WTC11 (cell line): ENCODE measurements around the gene AHNAK. TPM values are rescaled to one million over a fixed set of nuclear protein-coding genes. Genes with fewer than 3 reads are reported as not detected.
"Not testable (repeated sequence)": the region's sequence is repeated elsewhere in the genome, so short reads cannot be mapped to it uniquely, and the experiment has no call there.

Source experiments
- ATAC-seq: fragments of 200-7000 bp; cut with Tn5 transposase; 2 replicates; pipeline ENCODE4 v1.10.0; 2021; ENCODE audit warnings: mild to moderate bottlenecking, moderate library complexity
- CTCF ChIA-PET: fragments of 300-600 bp; sonication (Branson Sonifier 250); formaldehyde crosslinking; loops from one replicate; lab custom pipeline; 2021; ENCODE audit warnings: antibody characterized with exemption; lab: Charles Lee
- POLR2A ChIA-PET: fragments of 350-600 bp; sonication (Branson Sonifier 250); formaldehyde crosslinking; loops from one replicate; lab custom pipeline; 2021; ENCODE audit warnings: antibody characterized with exemption; lab: Charles Lee
- DNase-seq: peaks from one replicate; pipeline ENCODE4 v3.0.0; 2021; ENCODE audit warnings: low spot score
- H3K27ac Mint-ChIP-seq: 2 replicates; pipeline ENCODE4 v1.8.0; 2021; ENCODE audit warnings: mixed read lengths
- H3K27me3 Mint-ChIP-seq: 2 replicates; pipeline ENCODE4 v1.8.0; 2021; ENCODE audit warnings: low read depth, mild to moderate bottlenecking, moderate library complexity, mixed read lengths
- H3K36me3 Mint-ChIP-seq: 2 replicates; pipeline ENCODE4 v1.8.0; 2021; ENCODE audit warnings: mixed read lengths
- H3K4me1 Mint-ChIP-seq: 2 replicates; pipeline ENCODE4 v1.8.0; 2022; ENCODE audit warnings: mixed read lengths
- H3K4me3 Mint-ChIP-seq: 2 replicates; pipeline ENCODE4 v1.8.0; 2021; ENCODE audit warnings: mild to moderate bottlenecking, moderate library complexity, mixed read lengths
- H3K9me3 Mint-ChIP-seq: 2 replicates; pipeline ENCODE4 v1.8.0; 2021; ENCODE audit warnings: mixed read lengths
- EMX1 ChIP-seq: fragments of 250-450 bp; sonication (Bioruptor Pico); IDR thresholded peaks from 2 replicates; pipeline ENCODE4 v1.8.0; 2021; ENCODE audit warnings: mild to moderate bottlenecking
- ETV6 ChIP-seq: sonication (generic); formaldehyde crosslinking; IDR thresholded peaks from 2 replicates; pipeline ENCODE4 v1.8.1; 2022; ENCODE audit warnings: mild to moderate bottlenecking, missing genetic modification reagents
- GRHL2 ChIP-seq: fragments of 250-450 bp; sonication (Bioruptor Pico); IDR thresholded peaks from 2 replicates; pipeline ENCODE4 v1.8.0; 2022; ENCODE audit warnings: mild to moderate bottlenecking, moderate library complexity; ENCODE audit not compliant: insufficient replicate concordance, severe bottlenecking
- GTF2I ChIP-seq: fragments of 250-450 bp; sonication (Bioruptor Pico); conservative IDR thresholded peaks from 2 replicates; pipeline ENCODE4 v1.4.0; 2021; ENCODE audit warnings: mild to moderate bottlenecking
- MYBL2 ChIP-seq: sonication (generic); formaldehyde crosslinking; IDR thresholded peaks from 2 replicates; pipeline ENCODE4 v1.8.1; 2023; ENCODE audit warnings: mild to moderate bottlenecking, moderate library complexity, missing genetic modification reagents
- NFATC4 ChIP-seq: fragments of 250-450 bp; sonication (Bioruptor Pico); IDR thresholded peaks from 2 replicates; pipeline ENCODE4 v1.9.0; 2021; ENCODE audit warnings: mild to moderate bottlenecking
- SP1 ChIP-seq: sonication (generic); formaldehyde crosslinking; conservative IDR thresholded peaks from 2 replicates; pipeline ENCODE4 v1.8.1; 2022; ENCODE audit warnings: missing genetic modification reagents
- TEAD1 ChIP-seq: sonication (generic); formaldehyde crosslinking; IDR thresholded peaks from 2 replicates; pipeline ENCODE4 v1.8.0; 2022; ENCODE audit warnings: mild to moderate bottlenecking, missing genetic modification reagents
- ZNF138 ChIP-seq: sonication (generic); formaldehyde crosslinking; conservative IDR thresholded peaks from 2 replicates; pipeline ENCODE4 v1.8.1; 2022; ENCODE audit warnings: mild to moderate bottlenecking, moderate library complexity, missing genetic modification reagents
- ZNF396 ChIP-seq: fragments of 250-450 bp; sonication (Bioruptor Pico); IDR thresholded peaks from 2 replicates; pipeline ENCODE4 v1.8.0; 2021; ENCODE audit warnings: mild to moderate bottlenecking, moderate library complexity, borderline replicate concordance
- ZNF416 ChIP-seq: fragments of 250-450 bp; sonication (Bioruptor Pico); IDR thresholded peaks from 2 replicates; pipeline ENCODE4 v1.9.0; 2021; ENCODE audit warnings: mild to moderate bottlenecking, inconsistent platforms
- total RNA-seq: library from RNA; stranded (reverse); gene quantifications from 3 replicates; pipeline ENCODE4 v1.2.3, GENCODE V29; 2021
- TF ChIP-seq, protein P1 (sequence below): sonication (generic); formaldehyde crosslinking; IDR thresholded peaks from 2 replicates; pipeline ENCODE4 v1.8.0; 2022; ENCODE audit warnings: mild to moderate bottlenecking, missing genetic modification reagents
- TF ChIP-seq, protein P2 (sequence below): sonication (generic); formaldehyde crosslinking; IDR thresholded peaks from 2 replicates; pipeline ENCODE4 v1.8.1; 2022; ENCODE audit warnings: low read depth, mild to moderate bottlenecking, moderate library complexity, missing genetic modification reagents, borderline replicate concordance
- TF ChIP-seq, protein P3 (sequence below): fragments of 250-450 bp; sonication (Bioruptor Pico); IDR thresholded peaks from 2 replicates; pipeline ENCODE4 v1.8.0; 2021; ENCODE audit warnings: mild to moderate bottlenecking
- TF ChIP-seq, protein P4 (sequence below): sonication (generic); formaldehyde crosslinking; IDR thresholded peaks from 2 replicates; pipeline ENCODE4 v1.8.1; 2023; ENCODE audit warnings: mild to moderate bottlenecking, missing genetic modification reagents, moderate library complexity

AHNAK gene
- total RNA-seq, 1 experiment from 2014 or later, result 21.0 TPM

DNA sequence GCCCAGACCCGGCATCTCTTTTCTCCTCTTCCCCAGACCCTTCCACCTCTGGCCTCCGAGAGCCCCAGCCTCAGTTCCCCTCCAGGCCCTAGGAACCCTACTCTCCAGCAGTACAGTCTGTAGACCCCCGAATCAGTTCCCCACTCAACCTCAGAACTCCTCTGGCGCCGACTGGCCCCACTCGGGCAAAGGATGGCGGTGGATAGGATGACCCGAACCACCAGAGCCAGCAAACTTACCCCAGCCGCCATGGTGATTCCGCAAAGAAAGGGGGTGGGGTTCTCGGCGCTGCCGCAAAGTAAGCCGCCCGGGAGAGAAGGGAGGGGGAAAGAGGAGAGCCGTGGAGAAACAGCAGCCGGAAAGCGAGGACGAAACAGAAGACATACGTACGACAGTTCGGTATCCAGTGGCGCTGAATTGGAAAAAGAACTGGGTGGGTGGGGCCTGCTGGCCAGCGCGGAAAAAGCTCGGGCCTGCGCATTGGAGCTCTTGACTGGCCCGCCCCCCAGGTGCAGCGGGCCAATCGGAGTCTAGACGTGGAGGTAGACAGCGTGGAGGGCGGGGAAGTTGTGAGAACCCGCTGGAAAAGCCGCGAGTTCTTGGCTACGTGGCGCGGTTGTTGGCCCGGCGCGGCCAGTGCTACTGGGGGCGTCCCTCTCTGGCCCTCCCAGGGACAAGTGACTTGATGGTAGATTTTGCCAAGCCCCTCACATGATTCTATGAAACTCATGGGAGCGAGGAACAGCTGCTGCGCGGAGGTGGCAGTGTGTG, 27.2 kb upstream of the AHNAK start, which contains the start of gene EEF1G (continued):
- TF ChIP-seq, protein P1, sequence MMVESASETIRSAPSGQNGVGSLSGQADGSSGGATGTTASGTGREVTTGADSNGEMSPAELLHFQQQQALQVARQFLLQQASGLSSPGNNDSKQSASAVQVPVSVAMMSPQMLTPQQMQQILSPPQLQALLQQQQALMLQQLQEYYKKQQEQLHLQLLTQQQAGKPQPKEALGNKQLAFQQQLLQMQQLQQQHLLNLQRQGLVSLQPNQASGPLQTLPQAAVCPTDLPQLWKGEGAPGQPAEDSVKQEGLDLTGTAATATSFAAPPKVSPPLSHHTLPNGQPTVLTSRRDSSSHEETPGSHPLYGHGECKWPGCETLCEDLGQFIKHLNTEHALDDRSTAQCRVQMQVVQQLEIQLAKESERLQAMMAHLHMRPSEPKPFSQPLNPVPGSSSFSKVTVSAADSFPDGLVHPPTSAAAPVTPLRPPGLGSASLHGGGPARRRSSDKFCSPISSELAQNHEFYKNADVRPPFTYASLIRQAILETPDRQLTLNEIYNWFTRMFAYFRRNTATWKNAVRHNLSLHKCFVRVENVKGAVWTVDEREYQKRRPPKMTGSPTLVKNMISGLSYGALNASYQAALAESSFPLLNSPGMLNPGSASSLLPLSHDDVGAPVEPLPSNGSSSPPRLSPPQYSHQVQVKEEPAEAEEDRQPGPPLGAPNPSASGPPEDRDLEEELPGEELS (CRISPR knock-in tag), result peak; percentile 72
- TF ChIP-seq ETV6 (CRISPR knock-in tag), result peak; percentile 19; the same call in 1 of the 2 replicates
- no peak for TF ChIP-seq ZNF138 (CRISPR knock-in tag)
- TF ChIP-seq ZNF396 (CRISPR knock-in tag), result no peak
- TF ChIP-seq, protein P2, sequence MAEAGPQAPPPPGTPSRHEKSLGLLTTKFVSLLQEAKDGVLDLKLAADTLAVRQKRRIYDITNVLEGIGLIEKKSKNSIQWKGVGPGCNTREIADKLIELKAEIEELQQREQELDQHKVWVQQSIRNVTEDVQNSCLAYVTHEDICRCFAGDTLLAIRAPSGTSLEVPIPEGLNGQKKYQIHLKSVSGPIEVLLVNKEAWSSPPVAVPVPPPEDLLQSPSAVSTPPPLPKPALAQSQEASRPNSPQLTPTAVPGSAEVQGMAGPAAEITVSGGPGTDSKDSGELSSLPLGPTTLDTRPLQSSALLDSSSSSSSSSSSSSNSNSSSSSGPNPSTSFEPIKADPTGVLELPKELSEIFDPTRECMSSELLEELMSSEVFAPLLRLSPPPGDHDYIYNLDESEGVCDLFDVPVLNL (CRISPR knock-in tag), result 0 out of 2 replicates have a peak, but pooled peaks have one; percentile 48
- TF ChIP-seq MYBL2 (CRISPR knock-in tag), result peak; percentile 12; the same call in 1 of the 2 replicates

DNA sequence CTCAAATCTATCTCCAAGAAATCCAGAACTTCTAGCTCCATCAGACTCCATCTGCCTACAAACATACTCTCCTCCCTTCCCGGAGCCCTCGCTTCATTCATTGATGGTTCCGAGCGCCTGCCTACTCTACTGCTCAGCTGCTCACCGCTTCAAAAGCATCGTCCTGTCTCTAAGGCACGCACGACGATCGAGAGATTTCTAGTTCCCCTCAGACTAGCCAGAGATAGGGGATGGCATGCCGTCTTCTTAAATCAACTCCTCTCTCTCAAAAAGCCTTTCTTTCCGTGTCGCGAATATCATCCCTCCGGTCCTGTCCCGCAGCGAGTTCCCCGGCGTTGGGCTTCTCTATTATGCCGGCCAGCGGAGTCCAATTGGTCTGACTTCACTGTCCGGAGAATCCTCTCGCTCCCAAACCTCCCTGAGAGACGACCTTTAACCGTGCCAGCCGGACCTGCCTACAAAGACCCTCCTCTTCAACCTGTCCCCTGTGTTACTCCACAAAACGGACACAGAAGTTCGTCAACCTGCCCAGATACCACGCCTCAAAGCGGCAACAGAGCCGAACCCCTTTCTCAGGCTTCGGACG, 26.5 kb upstream of the AHNAK start:
- H3K4me3 Mint-ChIP-seq, result peak overlapping the region; percentile 99
- no peak for DNase-seq
- ATAC-seq, result no peak
- H3K27me3 Mint-ChIP-seq, result no peaks in the 10 kb centered on the region
- ChIA-PET POLR2A (interaction anchor here (1.0 to 3.2 kb wide), 14 partner anchors 9 to 268 kb away, joined by 3 to 44 read pairs (median 6); partner anchors contain the start of genes B3GAT3, C11orf98, CSKMT and GNG3), CTCF (interaction anchor here (0.9 to 2.1 kb wide), 17 partner anchors 13 to 235 kb away, joined by 3 to 33 read pairs (median 6); partner anchors contain the start of genes AHNAK, B3GAT3, HNRNPUL2 and MTA2)
- H3K9me3 Mint-ChIP-seq, result no peaks in the 10 kb centered on the region
- H3K36me3 Mint-ChIP-seq, result peaks cover 69% of the 10 kb centered on the region
- H3K27ac Mint-ChIP-seq, result peak overlapping the region; percentile 96
- TF ChIP-seq EMX1 (CRISPR knock-in tag) (no peak), TEAD1 (CRISPR knock-in tag) (0 out of 2 replicates have a peak, but pooled peaks have one; percentile 8)
- peaks cover 37% of the 10 kb centered on the region for H3K4me1 Mint-ChIP-seq

DNA sequence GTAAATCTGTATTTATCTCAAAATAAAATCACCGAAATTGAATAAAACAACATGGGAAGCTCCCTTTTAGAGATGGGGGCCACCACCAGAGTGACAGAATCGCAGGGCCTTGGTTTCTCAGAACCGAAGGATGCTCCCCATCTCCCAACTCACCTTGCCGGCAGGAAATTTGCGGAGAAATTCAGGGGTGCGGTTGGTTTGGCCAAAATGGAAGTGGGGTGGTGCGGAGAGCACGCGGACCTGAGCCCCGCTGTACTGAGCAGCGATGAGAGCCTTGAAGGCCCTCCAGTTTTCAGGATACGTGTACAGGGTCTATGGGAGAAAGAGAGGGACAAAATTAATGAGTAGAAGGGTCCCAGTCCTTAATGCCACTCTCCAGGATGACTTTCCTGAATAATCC, 25.8 kb upstream of the AHNAK start:
- Mint-ChIP-seq H3K4me3 (peak overlapping the region; percentile 99), H3K27me3 (no peaks in the 10 kb centered on the region), H3K27ac (peak overlapping the region; percentile 96), H3K9me3 (no peaks in the 10 kb centered on the region), H3K4me1 (peaks cover 37% of the 10 kb centered on the region), H3K36me3 (peaks cover 71% of the 10 kb centered on the region)
- ATAC-seq, result no peak
- no peak for DNase-seq
- CTCF ChIA-PET, result interaction anchor here (1.2 kb wide), 2 partner anchors 27 to 29 kb away, joined by 3 to 4 read pairs; partner anchors contain the start of gene AHNAK
- POLR2A ChIA-PET, result interaction anchor here (3.2 kb wide), 2 partner anchors 19 to 92 kb away, joined by 14 to 44 read pairs; partner anchors contain the start of genes C11orf98, CSKMT and TUT1
- TF ChIP-seq ETV6 (CRISPR knock-in tag) (no peak), SP1 (CRISPR knock-in tag) (no peak), GRHL2 (no peak), GTF2I (CRISPR knock-in tag) (no peak), NFATC4 (no peak), ZNF416 (no peak)
- TF ChIP-seq, protein P3, sequence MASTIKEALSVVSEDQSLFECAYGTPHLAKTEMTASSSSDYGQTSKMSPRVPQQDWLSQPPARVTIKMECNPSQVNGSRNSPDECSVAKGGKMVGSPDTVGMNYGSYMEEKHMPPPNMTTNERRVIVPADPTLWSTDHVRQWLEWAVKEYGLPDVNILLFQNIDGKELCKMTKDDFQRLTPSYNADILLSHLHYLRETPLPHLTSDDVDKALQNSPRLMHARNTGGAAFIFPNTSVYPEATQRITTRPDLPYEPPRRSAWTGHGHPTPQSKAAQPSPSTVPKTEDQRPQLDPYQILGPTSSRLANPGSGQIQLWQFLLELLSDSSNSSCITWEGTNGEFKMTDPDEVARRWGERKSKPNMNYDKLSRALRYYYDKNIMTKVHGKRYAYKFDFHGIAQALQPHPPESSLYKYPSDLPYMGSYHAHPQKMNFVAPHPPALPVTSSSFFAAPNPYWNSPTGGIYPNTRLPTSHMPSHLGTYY (CRISPR knock-in tag), result no peak
- TF ChIP-seq, protein P4, sequence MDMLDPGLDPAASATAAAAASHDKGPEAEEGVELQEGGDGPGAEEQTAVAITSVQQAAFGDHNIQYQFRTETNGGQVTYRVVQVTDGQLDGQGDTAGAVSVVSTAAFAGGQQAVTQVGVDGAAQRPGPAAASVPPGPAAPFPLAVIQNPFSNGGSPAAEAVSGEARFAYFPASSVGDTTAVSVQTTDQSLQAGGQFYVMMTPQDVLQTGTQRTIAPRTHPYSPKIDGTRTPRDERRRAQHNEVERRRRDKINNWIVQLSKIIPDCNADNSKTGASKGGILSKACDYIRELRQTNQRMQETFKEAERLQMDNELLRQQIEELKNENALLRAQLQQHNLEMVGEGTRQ (CRISPR knock-in tag), result no peak

DNA sequence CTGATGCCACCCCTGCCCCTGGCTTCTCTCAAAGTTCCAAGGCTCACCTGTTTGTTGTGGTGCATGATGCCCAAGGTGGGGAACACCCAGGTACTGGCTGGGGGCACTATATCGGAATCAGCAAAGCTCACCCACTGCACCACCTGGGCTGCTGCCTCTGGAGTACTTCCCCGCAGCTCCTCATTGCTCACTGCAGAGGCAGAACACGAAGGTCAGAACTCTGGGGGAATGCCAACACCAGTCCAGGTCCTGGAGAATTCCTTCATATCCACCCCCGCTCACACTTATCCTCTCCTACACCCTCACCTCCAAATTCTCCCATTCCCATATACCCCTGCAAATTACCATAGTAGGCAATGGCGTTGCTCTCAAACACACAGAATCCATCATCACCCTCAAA, 24.9 kb upstream of the AHNAK start:
- CTCF ChIA-PET, result interaction anchor here (1.4 kb wide), 1 partner anchor 29 kb away, joined by 5 read pairs; no protein-coding TSS in a partner anchor
- ATAC-seq, H3K9me3 Mint-ChIP-seq, DNase-seq, POLR2A ChIA-PET, H3K27me3 Mint-ChIP-seq: not testable (repeated sequence)
- Mint-ChIP-seq H3K36me3 (peaks cover 71% of the 10 kb centered on the region), H3K4me1 (peaks cover 40% of the 10 kb centered on the region), H3K27ac (peak overlapping the region; percentile 96), H3K4me3 (peak overlapping the region; percentile 99)

DNA sequence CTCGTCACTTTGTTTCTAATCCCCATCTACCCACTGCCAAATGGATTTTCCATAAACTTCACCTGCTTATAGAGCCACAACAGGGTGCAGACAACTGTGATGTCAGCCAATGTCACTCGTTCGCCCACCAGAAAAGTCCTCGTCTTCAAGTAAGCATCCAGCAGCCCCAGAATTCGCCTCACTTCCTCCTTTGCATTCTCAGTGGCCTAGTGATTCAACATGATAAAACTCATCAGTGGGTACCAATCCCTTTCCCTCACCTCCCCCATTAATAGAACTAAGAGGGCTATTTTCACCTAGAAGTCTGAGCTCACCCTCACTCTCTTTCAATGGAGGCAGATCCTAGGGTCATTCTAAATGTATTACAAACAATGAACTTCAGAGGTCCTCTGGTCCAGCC, 24.3 kb upstream of the AHNAK start:
- ChIA-PET CTCF (interaction anchor here (1.4 to 2.0 kb wide), 2 partner anchors 28 to 146 kb away, joined by 5 to 6 read pairs; no protein-coding TSS in a partner anchor), POLR2A (interaction anchor here (1.2 kb wide), 1 partner anchor 13 kb away, joined by 4 read pairs; no protein-coding TSS in a partner anchor)
- H3K27me3 Mint-ChIP-seq, H3K9me3 Mint-ChIP-seq, ATAC-seq, DNase-seq: not testable (repeated sequence)
- H3K36me3 Mint-ChIP-seq, result peaks cover 74% of the 10 kb centered on the region
- H3K27ac Mint-ChIP-seq, result peak overlapping the region; percentile 90
- H3K4me1 Mint-ChIP-seq, result peaks cover 43% of the 10 kb centered on the region
- H3K4me3 Mint-ChIP-seq, result peak overlapping the region; percentile 18
